ENCODE data around the gene PAIP1.

The PAIP1 gene

DNA sequence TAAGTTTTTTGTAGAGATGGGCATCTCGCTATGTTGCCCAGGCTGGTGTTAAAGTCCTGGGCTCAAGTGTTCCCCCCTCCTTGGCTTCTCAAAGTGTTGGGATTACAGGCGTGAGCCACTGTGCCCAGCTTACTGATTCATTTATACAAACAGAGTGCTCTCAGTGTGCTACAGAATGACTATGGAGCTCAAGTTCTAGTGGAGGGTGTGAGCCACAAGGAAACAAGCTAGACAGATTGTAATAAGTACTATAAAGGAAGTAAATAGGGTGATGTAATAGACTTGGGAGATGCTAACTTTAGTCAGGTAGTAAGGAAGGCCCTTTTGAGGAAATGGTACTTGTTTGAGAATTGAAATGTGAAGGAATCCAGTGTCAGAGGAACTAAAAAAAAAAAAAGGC is 71.5 kb downstream of the PAIP1 start:
- no peaks in the 10 kb centered on the region for H4K20me1 ChIP-seq (ENCODE audit: insufficient read depth)
- no peaks in the 10 kb centered on the region for H3K27me3 ChIP-seq (ENCODE audit: insufficient read depth, low read depth)
- peak overlapping the region; percentile 87 for H3K4me2 ChIP-seq
- H2AFZ ChIP-seq (ENCODE audit: low read depth), result no peak overlapping the region
- no peak overlapping the region for H3K4me3 ChIP-seq (IDR thresholded peaks at IDR 0.05; ENCODE audit: insufficient read depth, low read depth, low read length)
- peaks cover 27% of the 10 kb centered on the region for H3K4me1 ChIP-seq (ENCODE audit: low read depth, poor library complexity, severe bottlenecking)
- H3K9ac ChIP-seq, result no peak overlapping the region
- TF ChIP-seq, protein P1, sequence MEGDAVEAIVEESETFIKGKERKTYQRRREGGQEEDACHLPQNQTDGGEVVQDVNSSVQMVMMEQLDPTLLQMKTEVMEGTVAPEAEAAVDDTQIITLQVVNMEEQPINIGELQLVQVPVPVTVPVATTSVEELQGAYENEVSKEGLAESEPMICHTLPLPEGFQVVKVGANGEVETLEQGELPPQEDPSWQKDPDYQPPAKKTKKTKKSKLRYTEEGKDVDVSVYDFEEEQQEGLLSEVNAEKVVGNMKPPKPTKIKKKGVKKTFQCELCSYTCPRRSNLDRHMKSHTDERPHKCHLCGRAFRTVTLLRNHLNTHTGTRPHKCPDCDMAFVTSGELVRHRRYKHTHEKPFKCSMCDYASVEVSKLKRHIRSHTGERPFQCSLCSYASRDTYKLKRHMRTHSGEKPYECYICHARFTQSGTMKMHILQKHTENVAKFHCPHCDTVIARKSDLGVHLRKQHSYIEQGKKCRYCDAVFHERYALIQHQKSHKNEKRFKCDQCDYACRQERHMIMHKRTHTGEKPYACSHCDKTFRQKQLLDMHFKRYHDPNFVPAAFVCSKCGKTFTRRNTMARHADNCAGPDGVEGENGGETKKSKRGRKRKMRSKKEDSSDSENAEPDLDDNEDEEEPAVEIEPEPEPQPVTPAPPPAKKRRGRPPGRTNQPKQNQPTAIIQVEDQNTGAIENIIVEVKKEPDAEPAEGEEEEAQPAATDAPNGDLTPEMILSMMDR (conservative IDR thresholded peaks at IDR 0.05; ENCODE audit: low read depth, low read length), result no peak
- no peaks in the 10 kb centered on the region for H3K36me3 ChIP-seq (ENCODE audit: insufficient read depth)
- H3K79me2 ChIP-seq (ENCODE audit: insufficient read depth, low read depth), result peaks cover 19% of the 10 kb centered on the region; the same call in 1 of the 2 replicates
- H3K27ac ChIP-seq, result peak overlapping the region; percentile 87; the same call in 1 of the 2 replicates

DNA sequence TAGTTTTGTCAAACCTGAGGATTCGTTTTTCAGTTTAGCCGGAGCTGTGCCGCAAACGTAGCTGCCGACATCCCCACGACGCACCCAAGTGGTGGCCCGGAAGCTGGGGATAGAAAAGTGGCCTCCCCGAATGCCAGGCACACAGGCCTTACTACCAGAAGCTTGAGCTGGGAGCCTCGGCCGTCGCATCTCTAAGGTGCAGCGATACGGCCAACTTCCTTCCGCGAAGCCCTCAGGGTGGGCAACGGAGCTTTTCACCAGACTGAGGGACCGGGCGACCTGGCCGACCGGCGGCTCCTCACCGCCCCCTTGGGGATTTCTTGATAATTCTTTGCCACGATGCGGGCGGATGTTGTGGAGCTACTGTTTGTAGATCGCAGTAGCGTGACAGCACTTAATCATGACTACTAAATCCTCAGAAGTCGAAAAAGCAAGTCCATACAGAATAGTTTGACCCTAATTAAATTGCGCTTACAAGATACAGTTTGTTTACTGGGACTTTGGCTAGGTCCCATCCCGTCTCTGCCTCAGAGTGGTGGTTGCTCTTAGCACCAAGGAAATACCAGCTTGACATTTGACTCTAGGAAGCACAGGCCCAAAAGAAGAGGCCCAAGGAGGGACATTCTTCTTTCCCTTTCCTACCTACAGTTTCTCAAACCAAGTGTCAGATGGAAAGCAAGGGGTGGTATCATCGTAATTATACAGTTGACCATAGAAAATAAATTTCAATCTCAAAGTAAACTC is 72.6 kb downstream of the PAIP1 start:
- H3K4me1 ChIP-seq (ENCODE audit: low read depth, poor library complexity, severe bottlenecking), result peaks cover 27% of the 10 kb centered on the region
- no peaks in the 10 kb centered on the region for H3K36me3 ChIP-seq (ENCODE audit: insufficient read depth)
- peak overlapping the region; percentile 87 for H3K27ac ChIP-seq
- H3K9ac ChIP-seq, result peak overlapping the region; percentile 87
- H4K20me1 ChIP-seq (ENCODE audit: insufficient read depth), result no peaks in the 10 kb centered on the region
- H3K27me3 ChIP-seq (ENCODE audit: insufficient read depth, low read depth), result no peaks in the 10 kb centered on the region
- H3K79me2 ChIP-seq (ENCODE audit: insufficient read depth, low read depth), result peaks cover 19% of the 10 kb centered on the region; the same call in 1 of the 2 replicates
- peak overlapping the region; percentile 72 for H2AFZ ChIP-seq (ENCODE audit: low read depth)
- peak overlapping the region; percentile 87 for H3K4me2 ChIP-seq
- TF ChIP-seq, protein P1 (conservative IDR thresholded peaks at IDR 0.05; ENCODE audit: low read depth, low read length), result peak; percentile 80
- no peak overlapping the region for H3K4me3 ChIP-seq (IDR thresholded peaks at IDR 0.05; ENCODE audit: insufficient read depth, low read depth, low read length)

DNA sequence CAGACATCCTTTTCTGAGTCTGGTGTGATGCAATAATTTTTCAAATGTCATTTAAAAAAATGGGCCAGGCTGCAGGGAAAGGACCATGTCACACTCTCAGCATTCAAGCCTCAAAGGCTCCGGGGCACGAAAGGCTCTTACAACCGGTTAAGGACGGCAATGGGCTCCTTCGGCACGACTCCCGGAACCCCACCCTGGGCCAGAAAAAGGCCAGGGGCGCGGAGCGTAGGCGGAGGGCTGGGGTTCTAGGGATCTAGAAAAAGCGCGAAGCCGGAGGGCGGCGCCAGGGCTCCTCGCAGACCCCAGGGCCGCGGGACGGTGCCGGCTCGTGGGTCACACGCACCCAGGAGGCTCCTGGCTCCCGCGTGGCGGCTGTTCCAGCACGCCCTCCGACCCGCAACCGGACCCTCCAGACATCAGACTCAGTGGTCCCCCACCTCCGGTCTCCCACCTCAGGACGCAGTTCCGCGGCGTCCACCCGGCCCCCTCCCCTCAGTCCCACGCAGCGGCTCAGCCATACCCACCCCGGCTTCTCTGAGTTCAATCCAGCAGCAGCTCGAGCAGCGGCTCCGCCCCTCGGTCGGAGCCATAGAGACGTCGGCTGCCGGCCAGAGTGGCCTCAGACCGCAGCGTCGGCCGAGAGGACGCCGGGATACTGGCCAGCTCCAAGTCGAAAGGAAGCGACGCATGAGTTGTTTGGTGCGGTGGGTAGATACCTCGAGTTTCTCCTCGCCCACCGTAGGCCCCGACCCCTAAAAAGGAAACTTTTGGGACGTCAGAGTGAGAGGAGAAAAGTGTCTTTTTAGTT is 73.4 kb downstream of the PAIP1 start, which contains the start of gene TMEM267:
TSS of gene TMEM267 (minus strand) at position 568 of the 808 bp plus-strand sequence. CDS start 29,896 bp downstream, outside the sequence.
- Histone ChIP-seq H3K79me2 (ENCODE audit: insufficient read depth, low read depth) (peaks cover 19% of the 10 kb centered on the region; the same call in 1 of the 2 replicates), H4K20me1 (ENCODE audit: insufficient read depth) (no peaks in the 10 kb centered on the region), H3K4me2 (peak within 1 kb of the TSS; percentile 91), H3K9ac (peak within 1 kb of the TSS; percentile 87), H3K36me3 (ENCODE audit: insufficient read depth) (no peaks in the 10 kb centered on the region), H3K27me3 (ENCODE audit: insufficient read depth, low read depth) (no peaks in the 10 kb centered on the region), H3K4me1 (ENCODE audit: low read depth, poor library complexity, severe bottlenecking) (peaks cover 27% of the 10 kb centered on the region), H2AFZ (ENCODE audit: low read depth) (peak within 1 kb of the TSS; percentile 72), H3K4me3 (IDR thresholded peaks at IDR 0.05; ENCODE audit: insufficient read depth, low read depth, low read length) (no peak within 1 kb of the TSS), H3K27ac (peak within 1 kb of the TSS; percentile 87)
- TF ChIP-seq, protein P1 (conservative IDR thresholded peaks at IDR 0.05; ENCODE audit: low read depth, low read length), result no peak

DNA sequence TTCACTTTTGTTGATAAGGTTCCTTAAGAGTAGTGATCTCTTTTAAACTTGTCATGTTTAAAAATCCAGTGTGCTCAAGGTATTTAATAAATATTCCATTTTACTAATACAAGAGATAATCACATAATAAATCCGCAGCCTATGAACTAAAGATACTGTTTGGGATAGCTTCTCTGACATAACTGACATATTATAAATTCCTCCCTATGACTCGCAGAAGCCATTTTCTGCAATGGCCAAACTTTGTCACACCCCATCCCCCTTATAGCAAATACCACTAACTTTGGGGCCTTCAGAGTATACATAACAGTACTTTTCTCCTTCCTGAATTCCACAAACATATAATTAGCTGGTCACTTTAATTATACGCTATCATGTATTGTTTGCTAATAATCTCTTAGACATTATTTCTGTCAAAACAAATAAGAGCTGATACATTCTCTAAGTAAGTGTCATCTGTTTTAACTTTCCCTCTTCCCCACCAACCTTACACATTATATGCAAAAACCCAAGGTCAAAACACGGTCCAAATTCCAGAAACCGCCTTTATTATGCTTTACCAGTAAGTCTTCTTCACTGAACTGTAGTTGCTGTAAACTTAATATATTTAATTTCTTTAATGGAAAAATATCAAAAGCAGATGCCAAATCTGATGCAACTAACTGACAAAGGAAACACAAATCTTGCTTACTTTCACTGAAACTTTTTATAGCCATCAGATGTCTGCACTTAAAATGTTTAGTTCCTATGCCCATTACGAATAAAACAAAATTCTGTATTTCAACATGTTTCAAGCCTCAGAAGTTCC is 74.2 kb downstream of the PAIP1 start:
- H3K27ac ChIP-seq, result peak overlapping the region; percentile 87
- H4K20me1 ChIP-seq (ENCODE audit: insufficient read depth), result no peaks in the 10 kb centered on the region
- H2AFZ ChIP-seq (ENCODE audit: low read depth), result peak overlapping the region; percentile 72
- TF ChIP-seq, protein P1 (conservative IDR thresholded peaks at IDR 0.05; ENCODE audit: low read depth, low read length), result no peak
- H3K4me2 ChIP-seq, result peak overlapping the region; percentile 91
- H3K27me3 ChIP-seq (ENCODE audit: insufficient read depth, low read depth), result no peaks in the 10 kb centered on the region
- peaks cover 27% of the 10 kb centered on the region for H3K4me1 ChIP-seq (ENCODE audit: low read depth, poor library complexity, severe bottlenecking)
- no peaks in the 10 kb centered on the region for H3K36me3 ChIP-seq (ENCODE audit: insufficient read depth)
- H3K79me2 ChIP-seq (ENCODE audit: insufficient read depth, low read depth), result peaks cover 19% of the 10 kb centered on the region; the same call in 1 of the 2 replicates
- H3K9ac ChIP-seq, result peak overlapping the region; percentile 87
- H3K4me3 ChIP-seq (IDR thresholded peaks at IDR 0.05; ENCODE audit: insufficient read depth, low read depth, low read length), result no peak overlapping the region

Measured in KMS-11 (cell line).